Heart right ventricle (tissue), 16 donors: Measurements from ENCODE around the gene FXR1. TPM values are rescaled to one million over a fixed set of nuclear protein-coding genes. Genes with fewer than 3 reads are reported as not detected.

Experiments
- ATAC-seq, 8 donors: fragments of 200-7000 bp; cut with Tn5 transposase; one replicate each; pipeline ENCODE4 v1.9.1; 2020; ENCODE audit warnings: mild to moderate bottlenecking in 8 of 8, moderate library complexity in 8 of 8, moderate number of reproducible peaks in 1 of 8
- DNase-seq, 2 donors: peaks; one replicate each; pipeline ENCODE4 v3.0.0-alpha.2; 2020
- H3K27ac ChIP-seq, 10 donors: fragments of 200-600 bp; sonication (generic) in 2 of 10; one replicate each; pipeline versions ENCODE4 v1.5.0 to v1.8.0; 2020 to 2022; ENCODE audit warnings: mild to moderate bottlenecking in 3 of 10
- H3K27me3 ChIP-seq, 7 donors: fragments of 200-600 bp; one replicate each; pipeline ENCODE4 v1.8.0; 2021 to 2022; ENCODE audit warnings: mild to moderate bottlenecking in 2 of 7
- H3K36me3 ChIP-seq, 9 donors: fragments of 200-600 bp; sonication (generic) in 1 of 9; one replicate each; pipeline versions ENCODE4 v1.5.0 to v1.8.0; 2020 to 2022; ENCODE audit warnings: mild to moderate bottlenecking in 2 of 9
- H3K4me1 ChIP-seq, 9 donors: fragments of 200-600 bp; sonication (generic) in 1 of 9; one replicate each; pipeline versions ENCODE4 v1.5.0 to v1.8.0; 2020 to 2022; ENCODE audit warnings: mild to moderate bottlenecking in 4 of 9
- H3K4me3 ChIP-seq, 10 donors: fragments of 200-600 bp; sonication (generic) in 2 of 10; one replicate each; pipeline versions ENCODE4 v1.5.0 to v1.8.0; 2020 to 2022; ENCODE audit warnings: mild to moderate bottlenecking in 7 of 10, moderate library complexity in 2 of 10
- H3K9me3 ChIP-seq, 11 donors: fragments of 200-600 bp in 10 of 11; sonication (generic) in 2 of 11; one replicate each; pipeline versions ENCODE4 v1.5.0 to v1.8.0; 2013 to 2022; ENCODE audit warnings: mild to moderate bottlenecking in 2 of 11, control low read depth in 1 of 11, moderate library complexity in 1 of 11
- CTCF ChIP-seq, 9 donors: fragments of 200-600 bp; sonication (generic) in 2 of 9; IDR thresholded peaks; one replicate each; pipeline versions ENCODE4 v1.5.0 to v1.8.0; 2021 to 2022; ENCODE audit warnings: antibody characterized with exemption in 9 of 9, mild to moderate bottlenecking in 5 of 9, moderate library complexity in 1 of 9
- WGBS, 2 donors: extraction: QIAGEN DNeasy Blood & Tissue Kit; methylation state at CpG; one replicate each; pipeline ENCODE4 v1.1.7; 2013; ENCODE audit warnings: inconsistent platforms in 1 of 2; 5-methylcytosine and 5-hydroxymethylcytosine counted together
- intact Hi-C, 10 donors: fragments of 100-400 bp; cut with DNase I; formaldehyde crosslinking; loops; one replicate each; pipeline versions ENCODE4 v1.11.1 to v1.14.2; 2022
- polyA plus RNA-seq, 2 donors: library from polyadenylated mRNA; stranded (reverse); fragments of 200-250 nt; gene quantifications; one replicate each; pipeline ENCODE4 v1.2.3, GENCODE V29; 2013
- total RNA-seq, 10 donors: library from RNA; stranded (reverse); fragmentation: NEBNext Ultra II Directional in 3 of 10; extraction: Animal tissue kit (Norgen Biotek cat#: 25700) in 3 of 10; gene quantifications; one replicate each; pipeline versions ENCODE4 v1.2.1 to v1.2.4, GENCODE V29; 2021 to 2023
- donor health status: Arrhythmogenic right ventricular cardiomyopathy.
- donor health status: ischemic (EF 13 %, LVEDD 7.1; RV severe dilation, severe dysfunction).
- donor health status: healthy with polysubstance abuse.
- donor health status: DM: no; HTN: yes; CAD: no.
- donor health status: DM: no; HTN: no; CAD: no.
- donor health status: ischemic (EF 25% LVEDD 6.9; RV normal size, moderate dysfunction).
- donor health status: ischemic (EF 25% LVEDD 5.7; RV mildly dilated, moderate dysfunction).
- donor health status: healthy.
- donor health status: DM: yes; HTN: yes; CAD: no.
- donor health status: Ischemic cardiomyopathy.
- donor health status: ischemic (EF 35%, LVEDD 5.7; RV mildly dilated, moderate dysfunction).
- donor health status: nonischemic (EF 11% LVEDD 7.7; RV severe dilation, severe dysfunction).
- donor health status: DM: yes; HTN: yes; CAD: no.
- donor health status: PGD.
- donor health status: ischemic (EF 29% LVEDD 5.4; RV normal size, mild dysfunction).
- donor health status: nonischemic (EF 23%, LVEDD 6.1; RV moderate dilation, normal function).

FXR1 gene
- total and polyA plus RNA-seq, 12 donors = 69.6 to 314 (median 268) TPM

- no peaks in the 10 kb centered on the region for H3K4me1 ChIP-seq
- no peaks in the 10 kb centered on the region for H3K36me3 ChIP-seq
- DNase-seq (no peak), ATAC-seq (no peak)
- H3K9me3 ChIP-seq = peaks cover 0 to under 1% (median 0%) of the 10 kb centered on the region in 11 donors
- 55 to 61% methylated on average over 2 of the region's 2 CpGs for WGBS, 2 donors
- no peak overlapping the region for H3K27ac ChIP-seq
- no peaks in the 10 kb centered on the region for H3K27me3 ChIP-seq
- intact Hi-C loops = no loop called here
- no peak overlapping the region for H3K4me3 ChIP-seq
- TF ChIP-seq CTCF (IDR thresholded peaks at IDR 0.05) = no peak
These were observed 105.2 kb downstream of the FXR1 start for GRCh38 chr3:181017690-181018089.

- H3K36me3 ChIP-seq = no peaks in the 10 kb centered on the region
These were observed 112.7 kb downstream of the FXR1 start for GRCh38 chr3:181025204-181025603.

GRCh38 chr3:181030948-181031347, 118.5 kb downstream of the FXR1 start:
- ATAC-seq = no peak
- no peak overlapping the region for H3K27ac ChIP-seq
- no peak for DNase-seq
- no peak for TF ChIP-seq CTCF (IDR thresholded peaks at IDR 0.05)
- H3K36me3 ChIP-seq = no peaks in the 10 kb centered on the region
- H3K4me3 ChIP-seq = no peak overlapping the region
- intact Hi-C loops = no loop called here
- H3K9me3 ChIP-seq = peaks cover 0 to 12% (median 0%) of the 10 kb centered on the region in 11 donors
- no peaks in the 10 kb centered on the region for H3K4me1 ChIP-seq
- H3K27me3 ChIP-seq = no peaks in the 10 kb centered on the region

More at GRCh38 chr3:181025204-181025603, 112.7 kb downstream of the FXR1 start:
- no peak for TF ChIP-seq CTCF (IDR thresholded peaks at IDR 0.05)
- intact Hi-C loops = no loop called here
- peaks cover 0 to 43% (median 21%) of the 10 kb centered on the region in 11 donors for H3K9me3 ChIP-seq
- H3K4me1 ChIP-seq = no peaks in the 10 kb centered on the region
- H3K4me3 ChIP-seq = no peak overlapping the region
- ATAC-seq = no peak
- no peaks in the 10 kb centered on the region for H3K27me3 ChIP-seq
- DNase-seq = no peak
- H3K27ac ChIP-seq = no peak overlapping the region

Other genes starting within 250 kb of the FXR1 start
- gene CCDC39, start 233.2 kb upstream of the FXR1 start, total RNA-seq = not detected
- gene CCDC39, start 233.2 kb upstream of the FXR1 start, polyA plus RNA-seq = under 1 TPM in 1 of 2 donors, not detected in 1; 0.15 TPM
- gene DNAJC19, start 77.1 kb downstream of the FXR1 start, total RNA-seq = 100 to 1,000 TPM in 4 of 10 donors, 10 to 100 TPM in 6; 64.9 to 132 (median 97.6) TPM
- 10 to 100 TPM; 57.6 to 92.3 TPM for gene DNAJC19, start 77.1 kb downstream of the FXR1 start, polyA plus RNA-seq